MCF 10A (cell line): ENCODE results near the gene LBP. TPM values are rescaled to one million over a fixed set of nuclear protein-coding genes. Genes with fewer than 3 reads are reported as not detected.
A peak's percentile ranks its signal among the peaks of the same experiment; 100 is the strongest.

Source experiments
- BruUV-seq: library from RNA; stranded (reverse); fragments of 400-500 nt; replicated peaks from 2 replicates; lab custom pipeline; 2021; lab: Mats Ljungman, UMichigan
- CTCF ChIA-PET: fragments of 300-600 bp; sonication (Branson Sonifier 250); formaldehyde crosslinking; extraction: SDS; loops from one replicate; lab custom pipeline; 2021; ENCODE audit warnings: antibody characterized with exemption, inconsistent platforms; lab: Yijun Ruan, JAX
- POLR2A ChIA-PET: fragments of 300-600, 350-650 bp; sonication (Branson Sonifier 250); formaldehyde crosslinking; extraction: SDS; loops from one replicate; lab custom pipeline; 2020; ENCODE audit warnings: antibody characterized with exemption, inconsistent platforms; lab: Yijun Ruan, JAX
- DNase-seq: peaks from one replicate; pipeline ENCODE4 v3.0.0-alpha.2; 2018; ENCODE audit not compliant: unreplicated experiment
- H3K27ac Mint-ChIP-seq: one replicate; pipeline ENCODE4 v1.8.0; 2022; ENCODE audit warnings: mild to moderate bottlenecking, low read depth, mixed read lengths; ENCODE audit not compliant: unreplicated experiment
- H3K27me3 Mint-ChIP-seq: one replicate; pipeline ENCODE4 v1.8.0; 2022; ENCODE audit warnings: mixed read lengths; ENCODE audit not compliant: insufficient read depth, unreplicated experiment
- H3K36me3 Mint-ChIP-seq: one replicate; pipeline ENCODE4 v1.8.0; 2022; ENCODE audit warnings: mild to moderate bottlenecking, moderate library complexity, mixed read lengths; ENCODE audit not compliant: insufficient read depth, unreplicated experiment
- H3K4me1 Mint-ChIP-seq: one replicate; pipeline ENCODE4 v1.8.0; 2022; ENCODE audit warnings: mixed read lengths; ENCODE audit not compliant: insufficient read depth, unreplicated experiment
- H3K4me3 Mint-ChIP-seq: one replicate; pipeline ENCODE4 v1.8.0; 2022; ENCODE audit warnings: mild to moderate bottlenecking, moderate library complexity, mixed read lengths; ENCODE audit not compliant: unreplicated experiment
- H3K9me3 Mint-ChIP-seq: one replicate; pipeline ENCODE4 v1.8.0; 2022; ENCODE audit warnings: mixed read lengths; ENCODE audit not compliant: unreplicated experiment
- CTCF ChIP-seq: fragments of 200-600 bp; IDR thresholded peaks from one replicate; pipeline ENCODE4 v1.8.0; 2022; ENCODE audit warnings: antibody characterized with exemption, mild to moderate bottlenecking; ENCODE audit not compliant: unreplicated experiment
- intact Hi-C: fragments of 100-400 bp; cut with micrococcal nuclease; formaldehyde crosslinking; loops from 2 replicates; pipeline ENCODE4 v1.14.1; 2022
- total RNA-seq: library from RNA; stranded (reverse); gene quantifications from 2 replicates; pipeline ENCODE4 v1.2.3, GENCODE V29; 2022

The LBP gene
- total RNA-seq, 1 experiment from 2014 or later = not detected

- intact Hi-C loops = no loop called here
- H3K9me3 Mint-ChIP-seq = no peaks in the 10 kb centered on the region
- POLR2A ChIA-PET = interaction anchor here (0.7 kb wide), 1 partner anchor 18 kb away, joined by 3 read pairs; no protein-coding TSS in a partner anchor
- CTCF ChIA-PET = interaction anchor here (0.5 to 0.7 kb wide), 2 partner anchors 13 to 240 kb away, joined by 3 read pairs; no protein-coding TSS in a partner anchor
- no peaks in the 10 kb centered on the region for H3K4me1 Mint-ChIP-seq
- H3K27me3 Mint-ChIP-seq = peaks cover 43% of the 10 kb centered on the region
- no peak overlapping the region for H3K27ac Mint-ChIP-seq
- BruUV-seq = no TSS peak
- DNase-seq = no peak
- no peak for TF ChIP-seq CTCF
- no peaks in the 10 kb centered on the region for H3K36me3 Mint-ChIP-seq
- H3K4me3 Mint-ChIP-seq = no peak overlapping the region
Observed at GRCh38 chr20:38316341-38316740, 29.9 kb upstream of the LBP start.

- Mint-ChIP-seq H3K4me1 (no peaks in the 10 kb centered on the region), H3K27ac (no peak overlapping the region), H3K4me3 (no peak overlapping the region), H3K36me3 (no peaks in the 10 kb centered on the region), H3K27me3 (peaks cover 33% of the 10 kb centered on the region), H3K9me3 (no peaks in the 10 kb centered on the region)
- no TSS peak for BruUV-seq
- POLR2A ChIA-PET = no interaction called here
- intact Hi-C loops = no loop called here
- no peak for TF ChIP-seq CTCF
- CTCF ChIA-PET = interaction anchor here (0.5 to 1.4 kb wide), 3 partner anchors 27 to 96 kb away, joined by 3 to 6 read pairs (median 3); no protein-coding TSS in a partner anchor
- no peak for DNase-seq
Observed at GRCh38 chr20:38317422-38317821, 28.9 kb upstream of the LBP start.

- no peak for TF ChIP-seq CTCF
- no TSS peak for BruUV-seq
- no peaks in the 10 kb centered on the region for H3K36me3 Mint-ChIP-seq
- H3K27ac Mint-ChIP-seq = no peak overlapping the region
- DNase-seq = no peak
- POLR2A ChIA-PET = interaction anchor here (0.6 kb wide), 1 partner anchor 1905 kb away, joined by 3 read pairs; no protein-coding TSS in a partner anchor
- CTCF ChIA-PET = interaction anchor here (0.5 to 1.5 kb wide), 12 partner anchors 8 to 1102 kb away, joined by 3 to 9 read pairs (median 4); no protein-coding TSS in a partner anchor
- intact Hi-C loops = no loop called here
- H3K9me3 Mint-ChIP-seq = no peaks in the 10 kb centered on the region
- H3K4me3 Mint-ChIP-seq = no peak overlapping the region
- H3K27me3 Mint-ChIP-seq = peaks cover 51% of the 10 kb centered on the region
- no peaks in the 10 kb centered on the region for H3K4me1 Mint-ChIP-seq
Observed at GRCh38 chr20:38320221-38320620, 26.1 kb upstream of the LBP start.

GRCh38 chr20:38321959-38322598 lies 24.2 kb upstream of the LBP start:
- ChIA-PET POLR2A (no interaction called here), CTCF (interaction anchor here (0.6 to 1.7 kb wide), 20 partner anchors 8 to 489 kb away, joined by 3 to 9 read pairs (median 3); partner anchors contain the start of gene BPI)
- no peak overlapping the region for H3K4me3 Mint-ChIP-seq
- H3K4me1 Mint-ChIP-seq = no peaks in the 10 kb centered on the region
- no peak overlapping the region for H3K27ac Mint-ChIP-seq
- BruUV-seq = no TSS peak
- peak; percentile 63 for DNase-seq
- H3K9me3 Mint-ChIP-seq = no peaks in the 10 kb centered on the region
- intact Hi-C loops = loop anchor here (1.0 kb wide), 2 partner anchors 93 to 265 kb away; no protein-coding TSS in a partner anchor
- no peaks in the 10 kb centered on the region for H3K36me3 Mint-ChIP-seq
- H3K27me3 Mint-ChIP-seq = peaks cover 40% of the 10 kb centered on the region
- peak; percentile 60 for TF ChIP-seq CTCF
